Purkinje cell (primary cell): ENCODE measurements around the gene PLEKHH2. TPM values are rescaled to one million over a fixed set of nuclear protein-coding genes. Genes with fewer than 3 reads are reported as not detected.

Experiments
- polyA plus RNA-seq: library from polyadenylated mRNA; unstranded; fragments of >200 nt; fragmentation: Nextera tagmentation; gene quantifications from 2 replicates; pipeline ENCODE4 v1.2.1, GENCODE V29; 2014

Gene PLEKHH2
- 15.9 and 19.2 TPM in 2 replicates for polyA plus RNA-seq

GRCh38 chr2:43637030-43637803, at the start of gene PLEKHH2:
TSS of gene PLEKHH2 (plus strand) at chr2:43637260. CDS start at chr2:43644674, 7,414 bp downstream.

GRCh38 chr2:43595603-43596412, 41.3 kb upstream of the PLEKHH2 start, which contains the start of gene THADA:
TSS of gene THADA (minus strand) at chr2:43596038. CDS start at chr2:43592392, 3,646 bp downstream.

GRCh38 chr2:43676322-43677050, 39.4 kb downstream of the PLEKHH2 start, which contains the start of gene C1GALT1C1L:
TSS of gene C1GALT1C1L (minus strand) at chr2:43676429. CDS start at chr2:43676322, 107 bp downstream.

GRCh38 chr2:43773876-43774613, 137.0 kb downstream of the PLEKHH2 start, which contains the start of gene DYNC2LI1:
TSS of gene DYNC2LI1 (plus strand) at chr2:43774039. CDS start at chr2:43774139, 100 bp downstream.

Other genes with a start within 250 kb of the PLEKHH2 start
- 5.9 and 10.7 TPM in 2 replicates for gene THADA, start 41.2 kb upstream of the PLEKHH2 start, polyA plus RNA-seq
- gene C1GALT1C1L, start 39.2 kb downstream of the PLEKHH2 start, polyA plus RNA-seq: 1.7 and 2.1 TPM in 2 replicates
- 69.8 and 97.9 TPM in 2 replicates for gene DYNC2LI1, start 136.8 kb downstream of the PLEKHH2 start, polyA plus RNA-seq
- 0.48 and 1.3 TPM in 2 replicates for gene ABCG5, start 201.6 kb downstream of the PLEKHH2 start, polyA plus RNA-seq
- 1.1 TPM in 1 of 2 replicates, not detected in the other for gene ABCG8, start 201.7 kb downstream of the PLEKHH2 start, polyA plus RNA-seq